Heart right ventricle (tissue), 16 donors: ENCODE data around the gene FAM161B. TPM values are rescaled to one million over a fixed set of nuclear protein-coding genes. Genes with fewer than 3 reads are reported as not detected.
"Not testable (repeated sequence)": the region's sequence is repeated elsewhere in the genome, so short reads cannot be mapped to it uniquely, and the experiment has no call there.

Experiments used
- ATAC-seq, 8 donors: fragments of 200-7000 bp; cut with Tn5 transposase; one replicate each; pipeline ENCODE4 v1.9.1; 2020; ENCODE audit warnings: mild to moderate bottlenecking in 8 of 8, moderate library complexity in 8 of 8, moderate number of reproducible peaks in 1 of 8
- DNase-seq, 2 donors: peaks; one replicate each; pipeline ENCODE4 v3.0.0-alpha.2; 2020
- H3K27ac ChIP-seq, 10 donors: fragments of 200-600 bp; sonication (generic) in 2 of 10; one replicate each; pipeline versions ENCODE4 v1.5.0 to v1.8.0; 2020 to 2022; ENCODE audit warnings: mild to moderate bottlenecking in 3 of 10
- H3K27me3 ChIP-seq, 7 donors: fragments of 200-600 bp; one replicate each; pipeline ENCODE4 v1.8.0; 2021 to 2022; ENCODE audit warnings: mild to moderate bottlenecking in 2 of 7
- H3K36me3 ChIP-seq, 9 donors: fragments of 200-600 bp; sonication (generic) in 1 of 9; one replicate each; pipeline versions ENCODE4 v1.5.0 to v1.8.0; 2020 to 2022; ENCODE audit warnings: mild to moderate bottlenecking in 2 of 9
- H3K4me1 ChIP-seq, 9 donors: fragments of 200-600 bp; sonication (generic) in 1 of 9; one replicate each; pipeline versions ENCODE4 v1.5.0 to v1.8.0; 2020 to 2022; ENCODE audit warnings: mild to moderate bottlenecking in 4 of 9
- H3K4me3 ChIP-seq, 10 donors: fragments of 200-600 bp; sonication (generic) in 2 of 10; one replicate each; pipeline versions ENCODE4 v1.5.0 to v1.8.0; 2020 to 2022; ENCODE audit warnings: mild to moderate bottlenecking in 7 of 10, moderate library complexity in 2 of 10
- H3K9me3 ChIP-seq, 11 donors: fragments of 200-600 bp in 10 of 11; sonication (generic) in 2 of 11; one replicate each; pipeline versions ENCODE4 v1.5.0 to v1.8.0; 2013 to 2022; ENCODE audit warnings: mild to moderate bottlenecking in 2 of 11, control low read depth in 1 of 11, moderate library complexity in 1 of 11
- WGBS, 2 donors: extraction: QIAGEN DNeasy Blood & Tissue Kit; methylation state at CpG; one replicate each; pipeline ENCODE4 v1.1.7; 2013; ENCODE audit warnings: inconsistent platforms in 1 of 2; 5-methylcytosine and 5-hydroxymethylcytosine counted together
- intact Hi-C, 10 donors: fragments of 100-400 bp; cut with DNase I; formaldehyde crosslinking; loops; one replicate each; pipeline versions ENCODE4 v1.11.1 to v1.14.2; 2022
- polyA plus RNA-seq, 2 donors: library from polyadenylated mRNA; stranded (reverse); fragments of 200-250 nt; gene quantifications; one replicate each; pipeline ENCODE4 v1.2.3, GENCODE V29; 2013
- total RNA-seq, 10 donors: library from RNA; stranded (reverse); fragmentation: NEBNext Ultra II Directional in 3 of 10; extraction: Animal tissue kit (Norgen Biotek cat#: 25700) in 3 of 10; gene quantifications; one replicate each; pipeline versions ENCODE4 v1.2.1 to v1.2.4, GENCODE V29; 2021 to 2023
- TF ChIP-seq, protein P1 (sequence below), 9 donors: fragments of 200-600 bp; sonication (generic) in 2 of 9; IDR thresholded peaks; one replicate each; pipeline versions ENCODE4 v1.5.0 to v1.8.0; 2021 to 2022; ENCODE audit warnings: antibody characterized with exemption in 9 of 9, mild to moderate bottlenecking in 5 of 9, moderate library complexity in 1 of 9
- donor health status: Arrhythmogenic right ventricular cardiomyopathy.
- donor health status: ischemic (EF 13 %, LVEDD 7.1; RV severe dilation, severe dysfunction).
- donor health status: healthy with polysubstance abuse.
- donor health status: DM: no; HTN: yes; CAD: no.
- donor health status: DM: no; HTN: no; CAD: no.
- donor health status: ischemic (EF 25% LVEDD 6.9; RV normal size, moderate dysfunction).
- donor health status: ischemic (EF 25% LVEDD 5.7; RV mildly dilated, moderate dysfunction).
- donor health status: healthy.
- donor health status: DM: yes; HTN: yes; CAD: no.
- donor health status: Ischemic cardiomyopathy.
- donor health status: ischemic (EF 35%, LVEDD 5.7; RV mildly dilated, moderate dysfunction).
- donor health status: nonischemic (EF 11% LVEDD 7.7; RV severe dilation, severe dysfunction).
- donor health status: DM: yes; HTN: yes; CAD: no.
- donor health status: PGD.
- donor health status: ischemic (EF 29% LVEDD 5.4; RV normal size, mild dysfunction).
- donor health status: nonischemic (EF 23%, LVEDD 6.1; RV moderate dilation, normal function).

The FAM161B gene
- total and polyA plus RNA-seq, 12 donors, result 1.5 to 6.5 (median 3.8) TPM

GRCh38 chr14:73909681-73910080 lies 40.2 kb downstream of the FAM161B start:
- ATAC-seq (no peak), DNase-seq (no peak)
- Histone ChIP-seq H3K36me3 (peaks cover 0 to 100% (median 59%) of the 10 kb centered on the region in 9 donors), H3K4me3 (no peak overlapping the region), H3K27me3 (no peaks in the 10 kb centered on the region), H3K9me3 (peaks cover 0 to 9% (median 0%) of the 10 kb centered on the region in 11 donors), H3K4me1 (no peaks in the 10 kb centered on the region), H3K27ac (no peak overlapping the region)
- intact Hi-C loops, result no loop called here
- WGBS, 2 donors, result 90 to 96% methylated on average over 1 of the region's 1 CpG
- TF ChIP-seq, protein P1, sequence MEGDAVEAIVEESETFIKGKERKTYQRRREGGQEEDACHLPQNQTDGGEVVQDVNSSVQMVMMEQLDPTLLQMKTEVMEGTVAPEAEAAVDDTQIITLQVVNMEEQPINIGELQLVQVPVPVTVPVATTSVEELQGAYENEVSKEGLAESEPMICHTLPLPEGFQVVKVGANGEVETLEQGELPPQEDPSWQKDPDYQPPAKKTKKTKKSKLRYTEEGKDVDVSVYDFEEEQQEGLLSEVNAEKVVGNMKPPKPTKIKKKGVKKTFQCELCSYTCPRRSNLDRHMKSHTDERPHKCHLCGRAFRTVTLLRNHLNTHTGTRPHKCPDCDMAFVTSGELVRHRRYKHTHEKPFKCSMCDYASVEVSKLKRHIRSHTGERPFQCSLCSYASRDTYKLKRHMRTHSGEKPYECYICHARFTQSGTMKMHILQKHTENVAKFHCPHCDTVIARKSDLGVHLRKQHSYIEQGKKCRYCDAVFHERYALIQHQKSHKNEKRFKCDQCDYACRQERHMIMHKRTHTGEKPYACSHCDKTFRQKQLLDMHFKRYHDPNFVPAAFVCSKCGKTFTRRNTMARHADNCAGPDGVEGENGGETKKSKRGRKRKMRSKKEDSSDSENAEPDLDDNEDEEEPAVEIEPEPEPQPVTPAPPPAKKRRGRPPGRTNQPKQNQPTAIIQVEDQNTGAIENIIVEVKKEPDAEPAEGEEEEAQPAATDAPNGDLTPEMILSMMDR (IDR thresholded peaks at IDR 0.05), result no peak

DNA sequence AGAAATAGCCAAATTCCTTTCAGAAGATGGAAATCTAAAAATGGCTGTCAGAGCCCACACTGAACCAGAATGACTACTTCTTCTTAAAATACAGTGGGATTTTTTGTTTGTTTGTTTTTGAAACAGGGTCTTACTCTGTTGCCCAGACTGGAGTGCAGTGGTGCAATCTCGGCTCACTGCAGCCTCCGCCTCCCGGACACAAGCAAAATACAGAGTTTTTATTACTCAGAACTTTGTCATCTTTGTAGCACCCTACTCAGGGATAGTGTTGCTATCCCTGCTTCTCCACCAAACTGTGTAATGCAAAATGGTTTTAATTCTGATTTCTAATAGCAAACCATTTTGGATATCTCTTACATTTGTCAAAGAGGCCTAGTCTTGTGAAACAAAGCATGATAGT lies 46.9 kb downstream of the FAM161B start:
- TF ChIP-seq, protein P1 (IDR thresholded peaks at IDR 0.05), result no peak
- ATAC-seq (no peak), DNase-seq (no peak)
- Histone ChIP-seq H3K4me1 (no peaks in the 10 kb centered on the region), H3K9me3 (no peaks in the 10 kb centered on the region), H3K36me3 (peaks cover 0 to 100% (median 69%) of the 10 kb centered on the region in 9 donors), H3K27ac (no peak overlapping the region), H3K4me3 (no peak overlapping the region), H3K27me3 (no peaks in the 10 kb centered on the region)
- intact Hi-C loops, result no loop called here
- WGBS, 2 donors, result 77 to 83% methylated on average over 3 of the region's 3 CpGs

GRCh38 chr14:73896521-73896920 lies 53.4 kb downstream of the FAM161B start:
- Histone ChIP-seq H3K36me3 (peaks cover 0 to 98% (median 58%) of the 10 kb centered on the region in 9 donors), H3K27ac (peak overlapping the region in 2 of 10 donors; percentile 6 to 71)
- WGBS, 2 donors, result 82 to 90% methylated on average over 1 of the region's 1 CpG

GRCh38 chr14:73895939-73896338 lies 54.0 kb downstream of the FAM161B start:
- intact Hi-C loops, result no loop called here
- peaks cover 0 to 94% (median 52%) of the 10 kb centered on the region in 9 donors for H3K36me3 ChIP-seq
- H3K4me1 ChIP-seq, result peaks cover 0 to 12% (median 0%) of the 10 kb centered on the region in 9 donors
- no peak overlapping the region for H3K4me3 ChIP-seq
- TF ChIP-seq, protein P1 (IDR thresholded peaks at IDR 0.05), result no peak
- H3K27ac ChIP-seq, result peak overlapping the region in 1 of 10 donors; percentile 71
- H3K27me3 ChIP-seq, result no peaks in the 10 kb centered on the region
- H3K9me3 ChIP-seq, result no peaks in the 10 kb centered on the region
- no peak for ATAC-seq
- 67 to 70% methylated on average over 1 of the region's 1 CpG for WGBS, 2 donors
- DNase-seq, result no peak

More at GRCh38 chr14:73896521-73896920, 53.4 kb downstream of the FAM161B start:
- H3K4me3 ChIP-seq, result no peak overlapping the region
- DNase-seq (no peak), ATAC-seq (no peak)
- peaks cover 0 to 12% (median 0%) of the 10 kb centered on the region in 9 donors for H3K4me1 ChIP-seq
- no peaks in the 10 kb centered on the region for H3K9me3 ChIP-seq
- intact Hi-C loops, result no loop called here
- TF ChIP-seq, protein P1 (IDR thresholded peaks at IDR 0.05), result no peak
- no peaks in the 10 kb centered on the region for H3K27me3 ChIP-seq

DNA sequence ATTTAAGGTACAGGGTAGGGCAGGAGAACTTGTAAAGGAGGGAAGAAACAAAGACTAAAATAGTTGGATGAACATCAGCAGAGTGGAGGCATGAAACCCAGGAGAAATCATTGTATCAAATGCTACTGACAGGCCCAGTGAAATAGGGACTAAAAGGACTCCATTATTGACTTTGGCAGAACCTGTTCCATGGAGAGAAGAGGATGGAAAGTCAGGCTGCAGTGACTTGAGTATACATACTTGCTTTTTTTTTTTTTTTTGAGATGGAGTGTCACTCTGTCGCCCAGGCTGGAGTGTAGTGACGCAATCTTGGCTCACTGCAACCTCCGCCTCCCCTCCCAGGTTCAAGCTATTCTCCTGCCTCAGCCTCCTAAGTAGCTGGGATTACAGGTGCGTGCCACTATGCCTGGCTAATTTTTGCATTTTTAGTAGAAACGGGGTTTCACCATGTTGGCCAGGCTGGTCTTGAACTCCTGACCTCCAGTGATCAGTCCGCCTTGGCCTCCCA lies 55.7 kb downstream of the FAM161B start:
- H3K27ac ChIP-seq, H3K9me3 ChIP-seq, H3K27me3 ChIP-seq, intact Hi-C loops, DNase-seq, H3K4me3 ChIP-seq, ATAC-seq: not testable (repeated sequence)
- WGBS, 2 donors, result 94% methylated on average over 6 of the region's 6 CpGs
- H3K4me1 ChIP-seq, result peaks cover 0 to 15% (median 0%) of the 10 kb centered on the region in 9 donors
- H3K36me3 ChIP-seq, result peaks cover 0 to 77% (median 51%) of the 10 kb centered on the region in 9 donors
